HCT116 (cell line): Measurements from ENCODE around the gene IFT25. TPM values are rescaled to one million over a fixed set of nuclear protein-coding genes. Genes with fewer than 3 reads are reported as not detected.

ENCODE experiments used
- ATAC-seq: fragments of 200-7000 bp; cut with Tn5 transposase; 2 replicates; pipeline ENCODE4 v1.9.1; 2020; ENCODE audit warnings: mild to moderate bottlenecking, moderate library complexity
- BruUV-seq: library from RNA; stranded (reverse); fragments of 400-500 nt; replicated peaks from 2 replicates; lab custom pipeline; 2021; lab: Mats Ljungman, UMichigan
- CTCF ChIA-PET: fragments of 300-600 bp; sonication (Branson Sonifier 250); formaldehyde crosslinking; loops from one replicate; lab custom pipeline; 2021; ENCODE audit warnings: antibody characterized with exemption; lab: Charles Lee
- POLR2A ChIA-PET: fragments of 300-600, 350-600 bp; sonication (Branson Sonifier 250); formaldehyde crosslinking; loops from one replicate; lab custom pipeline; 2021; ENCODE audit warnings: antibody characterized with exemption; lab: Charles Lee
- RAD21 ChIA-PET, 2 experiments: fragments of 300-600 bp; sonication (Branson Sonifier 250); formaldehyde crosslinking; loops; one replicate each; lab custom pipeline; 2023; ENCODE audit warnings: low total read pairs in 2 of 2; ENCODE audit not compliant: uncharacterized antibody in 2 of 2, unreplicated experiment in 2 of 2, low non-redundant PET in 1 of 2; lab: Charles Lee
- DNase-seq: peaks from one replicate; pipeline ENCODE4 v3.0.0-alpha.2; 2010; ENCODE audit warnings: low read depth, low spot score
- H2AFZ ChIP-seq: fragments of 200-600 bp; shearing (Covaris generic), sonication (generic); 2 replicates; pipeline ENCODE4 v1.6.1; 2017; ENCODE audit warnings: low read depth, mixed run types, mixed read lengths, antibody characterized with exemption, low read length; ENCODE audit not compliant: poor library complexity, severe bottlenecking
- H3K27ac ChIP-seq: 2 replicates; pipeline ENCODE4 v1.5.1; 2012; ENCODE audit warnings: low read depth, low read length
- H3K27me3 ChIP-seq: fragments of 200-600 bp; sonication (generic); 2 replicates; pipeline ENCODE4 v1.6.1; 2016; ENCODE audit warnings: mixed run types, low read length, mixed read lengths; ENCODE audit not compliant: insufficient read depth
- H3K36me3 ChIP-seq, 2 experiments: fragments of 200-500 bp in 1 of 2; fragments of 200-600 bp in 1 of 2; sonication (Bioruptor generic) in 1 of 2; sonication (generic) in 1 of 2; 2 replicates each; pipeline versions ENCODE4 v1.5.1 to v1.6.1; 2014 to 2016; ENCODE audit warnings: low read length in 2 of 2, inconsistent platforms in 1 of 2, mixed read lengths in 1 of 2, mixed run types in 1 of 2; ENCODE audit not compliant: insufficient read depth in 2 of 2, control insufficient read depth in 1 of 2
- H3K4me1 ChIP-seq, 2 experiments: fragments of 200-600 bp in 1 of 2; sonication (generic) in 1 of 2; 2 replicates each; pipeline versions ENCODE4 v1.5.1 to v1.6.1; 2012 to 2017; ENCODE audit warnings: low read length in 2 of 2, inconsistent platforms in 1 of 2, mild to moderate bottlenecking in 1 of 2, mixed read lengths in 1 of 2, mixed run types in 1 of 2, moderate library complexity in 1 of 2; ENCODE audit not compliant: insufficient read depth in 2 of 2, control insufficient read depth in 1 of 2
- H3K4me2 ChIP-seq: fragments of 200-600 bp; sonication (generic); 2 replicates; pipeline ENCODE4 v1.6.1; 2017; ENCODE audit warnings: mixed run types, low read length, mixed read lengths
- H3K4me3 ChIP-seq, 2 experiments: fragments of 200-600 bp in 1 of 2; sonication (generic) in 1 of 2; replicated peaks in 1 of 2; 2 replicates each; pipeline ENCODE4 v1.5.1; 2011 to 2016; ENCODE audit warnings: low read length in 2 of 2, control low read depth in 1 of 2, low read depth in 1 of 2, mild to moderate bottlenecking in 1 of 2, mixed read lengths in 1 of 2, mixed run types in 1 of 2
- H3K79me2 ChIP-seq: fragments of 200-600 bp; sonication (generic); 2 replicates; pipeline ENCODE4 v1.6.1; 2017; ENCODE audit warnings: mild to moderate bottlenecking, mixed run types, low read length, moderate library complexity, mixed read lengths; ENCODE audit not compliant: insufficient read depth
- H3K9ac ChIP-seq: fragments of 200-600 bp; sonication (generic); 2 replicates; pipeline ENCODE4 v1.6.1; 2016; ENCODE audit warnings: low read length, mixed read lengths
- H3K9me2 ChIP-seq: fragments of 200-600 bp; sonication (generic), shearing (Covaris generic); 2 replicates; pipeline ENCODE4 v1.6.1; 2017; ENCODE audit warnings: mixed run types, mild to moderate bottlenecking, moderate library complexity; ENCODE audit not compliant: insufficient read depth
- H3K9me3 ChIP-seq, 2 experiments: fragments of 200-500 bp in 1 of 2; fragments of 200-600 bp in 1 of 2; sonication (Bioruptor generic) in 1 of 2; sonication (generic) in 1 of 2; 2 replicates each; pipeline ENCODE4 v1.6.1; 2014 to 2017; ENCODE audit warnings: low read length in 2 of 2, mixed read lengths in 2 of 2, inconsistent platforms in 1 of 2, low read depth in 1 of 2, mild to moderate bottlenecking in 1 of 2, mixed run types in 1 of 2, moderate library complexity in 1 of 2; ENCODE audit not compliant: control insufficient read depth in 1 of 2, insufficient read depth in 1 of 2
- H4K20me1 ChIP-seq: fragments of 200-600 bp; sonication (generic), shearing (Covaris generic); 2 replicates; pipeline ENCODE4 v1.6.1; 2017; ENCODE audit warnings: mixed run types, mild to moderate bottlenecking, moderate library complexity; ENCODE audit not compliant: insufficient read depth
- EGR1 ChIP-seq: IDR thresholded peaks from 2 replicates; pipeline ENCODE4 v1.6.1; 2012; ENCODE audit warnings: low read depth
- EZH2 ChIP-seq: fragments of 200-600 bp; sonication (generic); IDR thresholded peaks from 2 replicates; pipeline ENCODE4 v1.6.1; 2017; ENCODE audit warnings: antibody characterized with exemption, mixed run types
- EZH2phosphoT487 ChIP-seq: fragments of 200-600 bp; IDR thresholded peaks from 2 replicates; pipeline ENCODE4 v1.6.1; 2018; ENCODE audit warnings: antibody characterized with exemption, borderline replicate concordance
- FOSL1 ChIP-seq: IDR thresholded peaks from 2 replicates; pipeline ENCODE4 v1.6.1; 2012; ENCODE audit warnings: low read depth
- MAX ChIP-seq: IDR thresholded peaks from 2 replicates; pipeline ENCODE4 v1.6.1; 2012
- POLR2A ChIP-seq: IDR thresholded peaks from 2 replicates; pipeline ENCODE4 v1.7.0; 2011; ENCODE audit warnings: borderline replicate concordance; ENCODE audit not compliant: insufficient read depth, insufficient read length; ENCODE audit errors: extremely low read depth
- REST ChIP-seq: IDR thresholded peaks from 2 replicates; pipeline ENCODE4 v1.6.1; 2012; ENCODE audit warnings: low read depth
- SP1 ChIP-seq: IDR thresholded peaks from 2 replicates; pipeline ENCODE4 v1.6.1; 2012; ENCODE audit warnings: low read depth
- SRF ChIP-seq: IDR thresholded peaks from 2 replicates; pipeline ENCODE4 v1.6.1; 2012; ENCODE audit warnings: low read depth
- TCF7L2 ChIP-seq: IDR thresholded peaks from 2 replicates; pipeline ENCODE4 v1.7.0; 2011; ENCODE audit warnings: borderline replicate concordance, inconsistent platforms; ENCODE audit not compliant: insufficient read depth, insufficient read length; ENCODE audit errors: extremely low read depth
- ZBTB33 ChIP-seq: IDR thresholded peaks from 2 replicates; pipeline ENCODE4 v1.6.1; 2011; ENCODE audit warnings: mild to moderate bottlenecking, low read length, moderate library complexity; ENCODE audit not compliant: insufficient replicate concordance; ENCODE audit errors: extremely low read depth
- ZNF274 ChIP-seq: fragments of 200-500 bp; sonication (Bioruptor generic); IDR thresholded peaks from 2 replicates; pipeline ENCODE4 v1.6.1; 2014; ENCODE audit warnings: mild to moderate bottlenecking, low read depth, low read length, inconsistent platforms
- intact Hi-C: fragments of 100-400 bp; cut with micrococcal nuclease; formaldehyde crosslinking; loops from 2 replicates; pipeline ENCODE4 v1.10.0; 2022
- total RNA-seq: library from RNA; stranded (reverse); gene quantifications from one replicate; pipeline ENCODE4 v1.2.1, GENCODE V29; 2021; ENCODE audit not compliant: unreplicated experiment

IFT25 gene
- total RNA-seq, 1 experiment from 2014 or later: 45.1 TPM

GRCh38 chr1:53892911-53893310 is 52.6 kb downstream of the IFT25 start:
- ChIA-PET CTCF (interaction anchor here (1.3 kb wide), 1 partner anchor 66 kb away, joined by 4 read pairs; no protein-coding TSS in a partner anchor), RAD21 (no interaction called here), POLR2A (no interaction called here)
- no peaks in the 10 kb centered on the region for H3K27me3 ChIP-seq
- DNase-seq (no peak), ATAC-seq (no peak)
- no TSS peak for BruUV-seq
- H3K9me3 ChIP-seq: no peaks in the 10 kb centered on the region
- H3K27ac ChIP-seq: no peak overlapping the region
- no peak overlapping the region for H2AFZ ChIP-seq
- H3K79me2 ChIP-seq: no peaks in the 10 kb centered on the region
- H3K36me3 ChIP-seq: no peaks in the 10 kb centered on the region
- no peaks in the 10 kb centered on the region for H3K9me2 ChIP-seq
- no peak overlapping the region for H3K4me3 ChIP-seq
- no peaks in the 10 kb centered on the region for H4K20me1 ChIP-seq
- TF ChIP-seq FOSL1 (no peak), EZH2phosphoT487 (no peak), ZBTB33 (no peak), REST (no peak), SP1 (no peak), EGR1 (no peak), SRF (no peak), EZH2 (no peak), MAX (no peak), TCF7L2 (no peak), POLR2A (no peak), ZNF274 (no peak)
- no peak overlapping the region for H3K4me2 ChIP-seq
- peaks cover 8 to 31% of the 10 kb centered on the region in 2 experiments for H3K4me1 ChIP-seq
- no peak overlapping the region for H3K9ac ChIP-seq
- intact Hi-C loops: no loop called here
